ENCODE data around the gene ZNF358.
"Not testable (repeated sequence)": the region's sequence is repeated elsewhere in the genome, so short reads cannot be mapped to it uniquely, and the experiment has no call there.

Gene ZNF358

DNA sequence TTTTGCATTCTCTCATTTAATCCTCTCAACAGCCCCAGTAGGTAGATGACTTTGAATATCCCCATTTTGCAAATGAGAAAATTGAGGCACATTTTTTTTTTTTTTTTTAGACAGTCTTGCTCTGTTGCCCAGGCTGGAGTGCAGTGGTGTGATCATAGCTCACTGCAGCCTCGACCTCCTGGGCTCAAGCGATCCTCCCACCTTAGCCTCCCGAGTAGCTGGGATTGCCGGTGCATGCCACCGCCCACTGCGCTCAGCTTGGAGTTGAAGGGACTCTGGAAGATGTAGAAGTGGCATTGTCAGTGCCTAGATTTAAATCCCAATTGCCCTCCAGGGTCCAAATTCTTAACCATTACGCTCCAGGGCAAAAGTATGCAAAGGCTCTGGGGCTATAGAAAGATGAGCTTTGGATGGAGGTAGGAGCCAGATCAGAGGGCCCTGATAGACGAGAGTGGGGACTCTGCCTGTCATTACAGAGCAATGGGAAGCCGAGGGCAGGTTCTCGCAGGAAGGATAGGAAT lies 5.7 kb downstream of the ZNF358 start:
- DNase-seq: no peak

DNA sequence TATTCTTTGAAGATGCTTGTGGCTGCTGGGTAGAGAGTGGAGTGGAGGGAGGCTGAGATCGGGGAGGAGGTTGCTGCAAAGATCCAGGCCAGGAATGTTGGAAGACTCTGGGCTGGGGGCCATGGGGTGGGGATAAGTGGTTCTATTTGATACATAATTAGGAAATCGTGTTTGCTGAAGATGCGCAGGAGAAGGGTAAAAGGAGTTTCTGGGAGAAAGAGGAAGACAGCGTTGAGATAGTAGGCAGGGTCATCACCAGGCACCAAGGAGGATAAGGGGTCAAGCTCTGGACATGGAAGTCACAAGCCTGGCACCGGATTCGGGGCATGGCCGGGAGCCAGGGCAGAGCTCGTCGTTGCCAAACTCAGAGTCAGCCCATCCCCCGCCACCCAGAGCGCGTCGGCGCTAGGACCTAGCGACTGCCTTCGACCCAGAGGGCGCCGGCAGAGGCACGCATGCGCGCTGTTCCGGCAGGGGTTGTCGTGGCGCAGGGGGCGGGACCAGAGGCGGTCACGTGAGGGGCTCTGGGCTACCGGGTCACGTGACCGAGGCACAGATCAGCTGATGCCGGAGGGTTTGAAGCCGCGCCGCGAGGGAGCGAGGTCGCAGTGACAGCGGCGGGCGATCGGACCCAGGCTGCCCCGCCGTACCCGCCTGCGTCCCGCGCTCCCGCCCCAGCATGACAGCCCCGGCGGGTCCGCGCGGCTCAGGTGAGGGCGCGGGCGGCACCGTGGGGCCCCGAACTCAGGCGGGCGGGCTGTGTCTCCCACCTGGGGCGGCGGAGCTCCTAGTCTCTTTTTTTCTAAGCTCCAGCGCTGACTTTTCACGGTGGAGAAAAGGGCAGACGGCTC lies 6.4 kb downstream of the ZNF358 start, which contains the start of gene MCOLN1:
TSS of gene MCOLN1 (plus strand) at position 553 of the 851 bp plus-strand sequence. CDS start at position 680, 127 bp downstream.
- DNase-seq: peak; percentile 99

DNA sequence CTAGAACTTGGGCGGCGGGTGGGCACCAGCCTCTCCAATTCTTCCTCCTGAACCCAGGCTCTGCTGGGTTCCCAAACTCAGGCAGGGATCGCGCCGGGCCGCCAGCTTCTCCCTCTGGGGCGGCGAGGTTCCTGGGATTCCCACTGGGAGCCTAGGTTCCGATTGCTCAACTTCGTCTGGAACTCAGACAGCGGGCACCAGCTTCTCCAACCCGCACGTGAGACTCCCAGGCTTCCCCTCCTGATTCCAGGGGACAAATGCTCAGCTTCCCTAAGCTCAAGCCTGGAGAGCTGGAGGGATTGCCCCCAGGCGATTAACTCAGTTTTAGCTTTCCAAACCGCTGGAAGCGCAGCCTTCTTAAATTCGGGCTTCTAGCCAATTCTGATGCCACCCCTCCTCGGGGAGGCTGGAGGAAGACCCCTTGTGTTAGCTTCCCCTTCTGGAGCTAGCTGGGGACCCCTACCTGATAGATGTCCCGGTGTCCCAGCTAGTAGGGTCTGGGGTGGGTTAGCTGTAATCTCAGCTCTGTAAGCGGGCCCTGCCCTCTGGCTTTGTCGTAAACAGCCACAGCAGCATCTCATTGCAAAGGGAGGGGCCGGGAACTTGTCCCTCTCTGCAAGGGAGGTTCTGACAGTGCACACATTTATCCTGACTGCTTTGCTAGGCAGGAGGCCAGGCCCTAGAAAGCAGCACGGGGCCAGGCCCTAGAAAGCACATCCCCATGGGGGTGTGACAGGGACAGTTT lies 7.2 kb downstream of the ZNF358 start:
- DNase-seq: no peak

DNA sequence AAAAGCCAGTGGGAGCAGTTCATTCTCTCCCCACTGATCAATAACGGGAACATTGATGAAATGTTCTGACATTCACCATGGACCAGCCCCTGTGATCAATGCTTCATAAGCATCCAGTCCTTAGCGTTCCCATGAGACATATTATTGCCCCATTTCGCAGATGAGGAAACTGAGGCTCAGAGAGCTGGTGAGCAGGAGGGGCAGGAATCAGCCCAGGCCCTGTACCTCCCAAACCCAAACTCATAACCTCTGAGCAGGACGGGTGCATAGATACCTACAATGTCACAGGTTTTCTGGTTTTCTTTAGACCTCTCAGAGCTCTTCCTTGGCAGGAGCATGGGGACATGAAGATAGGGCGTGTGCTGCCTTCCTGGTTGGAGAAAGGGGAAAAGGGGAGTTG lies 8.6 kb downstream of the ZNF358 start:
- DNase-seq: no peak

DNA sequence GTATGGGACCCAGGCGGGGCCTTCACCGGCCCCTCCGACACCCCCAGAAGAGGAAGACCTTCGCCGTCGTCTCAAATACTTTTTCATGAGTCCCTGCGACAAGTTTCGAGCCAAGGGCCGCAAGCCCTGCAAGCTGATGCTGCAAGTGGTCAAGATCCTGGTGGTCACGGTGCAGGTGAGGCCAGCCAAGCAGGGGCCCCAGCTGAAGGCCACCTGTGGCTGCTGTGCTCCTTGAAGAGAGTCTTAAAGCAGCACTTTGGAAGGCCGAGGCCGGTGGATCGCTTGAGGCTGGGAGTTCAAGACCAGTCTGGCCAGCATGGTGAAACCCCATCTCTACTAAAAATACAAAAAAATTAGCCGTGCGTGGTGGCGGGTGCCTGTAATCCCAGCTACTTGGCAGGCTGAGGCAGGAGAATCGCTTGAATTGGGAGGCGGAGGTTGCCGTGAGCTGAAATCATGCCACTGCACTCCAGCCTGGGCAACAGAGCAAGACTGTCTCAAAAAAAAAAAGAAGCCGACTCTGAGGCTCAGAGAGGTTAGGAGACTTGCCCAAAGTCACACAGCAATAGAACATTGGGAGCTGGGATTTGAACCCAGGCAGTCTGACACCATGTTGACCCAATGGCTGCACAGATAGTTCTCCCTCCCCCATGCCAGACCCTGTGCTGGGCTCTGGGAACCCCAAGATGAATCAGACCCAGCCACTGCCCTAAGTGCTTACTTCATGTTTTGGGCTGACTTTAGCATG lies 9.3 kb downstream of the ZNF358 start:
- no peak for DNase-seq

DNA sequence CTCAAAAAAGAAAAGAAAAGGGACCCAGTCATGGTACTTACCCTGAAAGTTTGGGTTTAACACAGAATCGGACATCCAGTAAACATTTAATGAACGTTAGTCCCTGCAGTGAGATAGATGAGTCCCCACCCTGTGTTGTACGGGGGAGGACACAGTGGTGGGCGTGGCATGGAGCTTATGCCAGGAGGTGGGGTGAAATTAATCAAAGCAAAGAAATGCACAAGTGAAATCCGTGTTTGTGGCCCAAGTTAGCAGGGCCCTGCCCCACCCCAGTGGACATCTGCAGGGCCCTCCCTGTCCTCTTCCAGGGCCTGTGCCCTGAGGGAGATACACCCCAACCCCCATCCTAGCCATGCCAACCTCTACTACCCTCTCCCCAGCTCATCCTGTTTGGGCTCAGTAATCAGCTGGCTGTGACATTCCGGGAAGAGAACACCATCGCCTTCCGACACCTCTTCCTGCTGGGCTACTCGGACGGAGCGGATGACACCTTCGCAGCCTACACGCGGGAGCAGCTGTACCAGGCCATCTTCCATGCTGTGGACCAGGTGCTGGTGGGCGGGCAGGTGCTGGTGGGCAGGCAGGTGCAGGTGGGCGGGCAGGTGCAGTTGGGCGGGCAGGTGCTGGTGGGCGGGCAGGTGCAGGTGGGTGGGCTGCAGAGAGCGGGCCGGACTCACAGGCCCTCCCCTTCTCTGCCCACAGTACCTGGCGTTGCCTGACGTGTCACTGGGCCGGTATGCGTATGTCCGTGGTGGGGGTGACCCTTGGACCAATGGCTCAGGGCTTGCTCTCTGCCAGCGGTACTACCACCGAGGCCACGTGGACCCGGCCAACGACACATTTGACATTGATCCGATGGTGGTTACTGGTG lies 10.4 kb downstream of the ZNF358 start:
- DNase-seq: no peak

DNA sequence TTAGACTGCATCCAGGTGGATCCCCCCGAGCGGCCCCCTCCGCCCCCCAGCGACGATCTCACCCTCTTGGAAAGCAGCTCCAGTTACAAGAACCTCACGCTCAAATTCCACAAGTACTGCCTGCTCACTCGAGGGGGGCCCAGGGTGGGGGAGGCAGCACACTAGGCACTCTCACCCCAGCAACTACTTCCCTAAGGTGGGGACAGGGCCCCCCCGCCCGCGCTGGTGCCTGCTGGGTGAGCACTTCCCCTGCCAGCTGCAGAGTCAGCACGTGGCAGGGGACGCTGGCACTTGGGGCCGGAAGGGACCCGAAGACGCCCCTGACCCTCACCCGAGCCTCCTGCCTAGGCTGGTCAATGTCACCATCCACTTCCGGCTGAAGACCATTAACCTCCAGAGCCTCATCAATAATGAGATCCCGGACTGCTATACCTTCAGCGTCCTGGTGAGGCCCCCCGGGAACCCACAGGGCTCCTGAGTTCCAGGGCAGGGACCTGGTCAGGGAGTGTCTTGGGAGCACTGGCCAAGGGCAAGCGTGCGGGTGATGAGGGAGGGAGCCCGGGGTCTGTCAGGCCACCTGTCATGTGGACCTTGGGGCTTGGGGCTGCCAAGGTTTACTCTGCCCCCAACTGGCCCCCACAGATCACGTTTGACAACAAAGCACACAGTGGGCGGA lies 11.8 kb downstream of the ZNF358 start:
- DNase-seq: peak in 1 of 2 donors; percentile 42

DNA sequence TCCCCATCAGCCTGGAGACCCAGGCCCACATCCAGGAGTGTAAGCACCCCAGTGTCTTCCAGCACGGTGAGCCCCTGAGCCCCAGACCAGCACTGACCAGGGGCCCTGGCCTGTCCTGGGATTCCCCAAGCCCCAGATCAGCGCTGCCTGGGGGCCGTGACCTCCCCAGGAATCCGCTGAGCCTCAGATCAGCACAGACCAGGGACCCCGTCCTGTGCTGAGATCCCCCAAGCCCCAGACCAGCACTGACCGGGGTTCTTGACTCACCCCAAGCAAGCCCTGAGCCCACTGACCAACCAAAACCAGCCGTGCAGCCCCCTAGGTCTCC lies 12.3 kb downstream of the ZNF358 start:
- no peak for DNase-seq

DNA sequence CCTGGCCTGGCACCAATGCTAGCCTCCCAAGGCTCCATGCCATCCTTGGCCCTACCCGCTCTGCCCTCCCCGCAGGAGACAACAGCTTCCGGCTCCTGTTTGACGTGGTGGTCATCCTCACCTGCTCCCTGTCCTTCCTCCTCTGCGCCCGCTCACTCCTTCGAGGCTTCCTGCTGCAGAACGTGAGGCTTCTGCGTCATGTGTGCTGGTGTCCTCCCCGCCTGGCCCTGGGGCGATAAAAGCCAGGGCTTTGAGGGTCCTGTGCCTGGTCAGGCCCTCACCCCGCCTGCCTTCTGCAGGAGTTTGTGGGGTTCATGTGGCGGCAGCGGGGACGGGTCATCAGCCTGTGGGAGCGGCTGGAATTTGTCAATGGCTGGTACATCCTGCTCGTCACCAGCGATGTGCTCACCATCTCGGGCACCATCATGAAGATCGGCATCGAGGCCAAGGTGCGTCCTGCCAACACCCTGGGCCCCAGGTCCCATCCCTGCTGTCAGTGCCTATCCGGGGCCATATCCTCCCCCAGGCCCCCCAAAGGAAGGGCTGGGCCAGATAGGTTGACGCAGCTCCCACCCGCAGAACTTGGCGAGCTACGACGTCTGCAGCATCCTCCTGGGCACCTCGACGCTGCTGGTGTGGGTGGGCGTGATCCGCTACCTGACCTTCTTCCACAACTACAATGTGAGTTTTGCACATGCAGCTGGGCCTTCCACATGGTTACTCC lies 12.8 kb downstream of the ZNF358 start:
- no peak for DNase-seq

DNA sequence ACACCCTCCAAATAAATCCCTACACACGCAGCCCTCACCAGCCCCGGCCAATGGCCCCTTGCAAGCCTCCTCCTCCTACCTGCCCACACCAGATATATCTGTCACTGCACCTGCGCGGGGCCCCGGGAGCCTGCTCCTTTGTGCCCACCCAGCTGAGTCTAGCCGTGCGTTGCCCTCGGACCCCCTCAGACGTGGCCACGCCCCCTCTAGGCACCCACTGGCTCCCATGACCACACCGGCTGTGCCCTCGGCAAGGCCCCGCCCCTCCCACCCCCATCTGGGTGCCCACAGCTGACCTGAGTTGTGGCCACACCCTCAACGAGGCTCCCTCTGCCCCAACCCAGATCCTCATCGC lies 13.3 kb downstream of the ZNF358 start:
- no peak for DNase-seq

DNA sequence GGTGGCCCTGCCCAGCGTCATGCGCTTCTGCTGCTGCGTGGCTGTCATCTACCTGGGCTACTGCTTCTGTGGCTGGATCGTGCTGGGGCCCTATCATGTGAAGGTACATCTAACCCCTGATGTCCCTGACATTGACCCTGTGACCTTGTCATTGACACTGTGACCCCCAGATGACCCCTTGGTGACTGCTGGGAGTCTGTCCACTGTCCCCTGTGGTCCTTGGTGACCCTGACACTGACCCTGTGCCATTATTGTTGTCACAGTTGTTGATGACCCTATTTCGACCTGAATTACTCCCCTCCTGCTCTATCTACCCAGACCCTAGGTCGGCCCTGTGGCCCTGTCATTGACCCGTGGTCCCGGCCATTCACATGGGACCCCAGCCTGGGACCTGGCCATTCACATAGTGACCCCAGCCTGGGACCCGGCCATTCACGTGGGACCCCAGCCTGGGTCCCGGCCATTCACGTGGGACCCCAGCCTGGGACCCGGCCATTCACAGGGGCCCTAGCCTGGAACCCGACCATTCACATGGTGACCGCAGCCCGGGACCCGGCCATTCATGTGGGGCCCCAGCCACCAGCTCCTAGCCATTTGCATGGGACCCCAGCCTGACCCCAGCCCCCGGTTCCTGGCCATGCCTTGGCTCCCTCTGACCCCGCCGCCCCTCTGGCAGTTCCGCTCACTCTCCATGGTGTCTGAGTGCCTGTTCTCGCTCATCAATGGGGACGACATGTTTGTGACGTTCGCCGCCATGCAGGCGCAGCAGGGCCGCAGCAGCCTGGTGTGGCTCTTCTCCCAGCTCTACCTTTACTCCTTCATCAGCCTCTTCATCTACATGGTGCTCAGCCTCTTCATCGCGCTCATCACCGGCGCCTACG lies 13.9 kb downstream of the ZNF358 start:
- no peak for DNase-seq

DNA sequence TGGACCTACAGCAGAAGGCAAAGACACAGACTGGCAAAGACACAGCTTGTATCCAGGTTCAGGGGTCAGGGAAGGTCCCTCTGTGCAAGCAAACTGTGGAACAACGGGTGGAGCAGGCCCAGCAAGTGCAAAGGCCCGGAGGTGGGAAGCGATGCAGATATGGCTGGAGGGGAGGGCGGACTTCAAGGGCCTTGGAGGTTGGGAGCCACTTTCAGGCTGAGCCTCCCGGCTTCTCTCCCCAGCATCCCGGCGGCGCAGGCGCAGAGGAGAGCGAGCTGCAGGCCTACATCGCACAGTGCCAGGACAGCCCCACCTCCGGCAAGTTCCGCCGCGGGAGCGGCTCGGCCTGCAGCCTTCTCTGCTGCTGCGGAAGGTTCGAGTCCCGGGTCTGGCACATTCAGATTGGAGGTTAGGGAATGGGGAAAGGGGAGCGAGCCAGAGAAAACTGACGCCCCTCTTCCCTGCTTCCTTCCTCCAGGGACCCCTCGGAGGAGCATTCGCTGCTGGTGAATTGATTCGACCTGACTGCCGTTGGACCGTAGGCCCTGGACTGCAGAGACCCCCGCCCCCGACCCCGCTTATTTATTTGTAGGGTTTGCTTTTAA lies 17.5 kb downstream of the ZNF358 start:
- no peak for DNase-seq

DNA sequence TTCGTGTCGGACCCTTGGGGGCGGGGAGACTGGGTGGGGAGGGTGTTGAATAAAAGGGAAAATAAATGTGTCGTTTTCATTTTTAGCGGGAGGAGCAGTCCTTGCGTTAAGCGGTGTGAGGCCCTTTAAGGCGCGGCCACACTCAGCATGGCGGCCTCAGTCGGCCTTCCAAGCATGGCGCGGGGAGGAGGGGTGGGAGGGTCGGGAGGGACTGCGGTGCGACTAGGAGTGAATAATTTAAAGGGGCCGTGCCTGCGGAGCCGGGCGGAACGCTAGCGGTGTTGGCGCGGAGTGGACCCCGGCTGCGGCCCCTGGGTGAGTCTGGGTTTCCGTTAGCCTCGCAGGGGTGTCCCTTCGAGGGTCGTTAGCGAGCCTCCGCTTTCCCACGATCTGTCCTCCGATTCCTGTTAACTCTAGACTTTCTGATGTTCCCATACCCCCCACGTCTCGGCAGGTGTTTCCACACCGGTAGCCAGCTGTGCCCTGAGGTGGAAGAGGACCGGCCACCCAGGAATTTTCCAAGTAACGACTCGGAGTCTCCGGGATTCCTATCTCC lies 18.1 kb downstream of the ZNF358 start:
- DNase-seq: peak; percentile 83 to 86

DNA sequence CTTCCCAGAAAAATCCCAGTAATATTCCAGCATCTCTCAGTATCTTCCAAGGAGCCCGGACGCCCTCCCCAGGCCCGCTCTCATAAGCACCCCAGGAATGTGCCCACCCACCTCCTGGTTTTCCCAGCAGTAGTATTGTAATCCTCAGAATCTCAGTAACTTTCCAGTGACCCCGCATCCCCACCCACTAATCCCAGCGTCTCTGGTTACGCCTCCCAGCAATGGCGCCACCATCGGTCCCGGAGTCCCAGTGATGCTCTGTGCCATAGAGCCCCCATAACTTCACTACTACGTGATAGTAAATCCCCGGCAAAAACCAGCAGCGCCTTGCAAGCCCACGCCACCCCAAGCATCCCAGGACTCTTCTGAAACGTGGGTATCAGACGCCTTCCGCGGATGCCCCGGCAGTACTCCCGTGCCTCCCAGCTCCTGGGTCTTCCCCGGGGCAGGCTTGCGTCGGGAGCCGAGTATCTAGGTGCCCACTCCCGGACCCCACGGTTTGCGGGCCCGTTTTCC lies 18.7 kb downstream of the ZNF358 start:
- DNase-seq: peak in 1 of 2 donors; percentile 22

DNA sequence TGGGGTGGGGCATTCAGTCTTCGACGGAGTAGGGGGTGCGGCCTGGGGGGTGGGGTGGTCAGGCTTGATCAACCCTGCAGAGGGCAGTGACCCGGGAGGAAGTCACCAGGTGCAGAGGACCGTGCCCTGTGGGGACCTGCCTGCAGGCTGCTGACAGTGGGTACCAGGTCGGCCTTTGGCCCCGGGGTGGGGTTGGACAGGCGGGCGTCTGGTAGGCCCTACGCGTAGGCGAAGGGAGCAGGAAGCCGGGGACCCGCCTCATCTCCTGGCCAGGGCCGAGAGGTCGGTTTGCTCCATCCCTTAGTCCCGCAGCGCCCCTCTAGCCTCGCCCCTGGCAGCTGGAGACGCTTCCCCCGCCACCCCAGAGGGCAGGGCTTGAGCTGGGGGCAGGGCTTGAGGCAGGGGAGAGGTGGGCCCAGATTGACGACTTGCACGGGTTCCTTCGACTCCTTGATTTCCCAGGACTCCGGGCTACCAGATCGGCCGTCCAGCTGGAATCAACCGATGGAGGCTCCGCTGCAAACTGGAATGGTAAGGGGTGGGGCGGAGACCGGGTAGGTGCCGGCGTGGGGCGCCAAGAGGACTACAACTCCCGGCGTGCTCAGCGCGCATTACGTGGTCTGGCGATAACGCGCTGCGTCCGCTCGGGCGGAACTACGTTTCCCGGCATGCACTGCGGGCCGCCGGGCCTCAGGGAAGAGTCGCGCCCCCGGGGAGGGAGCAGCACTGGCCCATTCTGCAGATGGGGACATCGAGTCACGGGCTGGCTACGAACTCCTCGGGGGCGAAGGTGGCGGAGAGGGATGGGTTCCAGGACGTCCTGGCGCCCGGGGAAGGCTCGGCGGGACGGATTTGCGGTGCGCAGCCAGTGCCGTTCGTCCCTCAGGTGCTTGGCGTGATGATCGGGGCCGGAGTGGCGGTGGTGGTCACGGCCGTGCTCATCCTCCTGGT lies 19.4 kb downstream of the ZNF358 start, which contains the start of gene PNPLA6:
TSS of gene PNPLA6 (plus strand) at position 671 of the 951 bp plus-strand sequence. CDS start at position 743, 72 bp downstream.
- peak; percentile 89 to 90 for DNase-seq

DNA sequence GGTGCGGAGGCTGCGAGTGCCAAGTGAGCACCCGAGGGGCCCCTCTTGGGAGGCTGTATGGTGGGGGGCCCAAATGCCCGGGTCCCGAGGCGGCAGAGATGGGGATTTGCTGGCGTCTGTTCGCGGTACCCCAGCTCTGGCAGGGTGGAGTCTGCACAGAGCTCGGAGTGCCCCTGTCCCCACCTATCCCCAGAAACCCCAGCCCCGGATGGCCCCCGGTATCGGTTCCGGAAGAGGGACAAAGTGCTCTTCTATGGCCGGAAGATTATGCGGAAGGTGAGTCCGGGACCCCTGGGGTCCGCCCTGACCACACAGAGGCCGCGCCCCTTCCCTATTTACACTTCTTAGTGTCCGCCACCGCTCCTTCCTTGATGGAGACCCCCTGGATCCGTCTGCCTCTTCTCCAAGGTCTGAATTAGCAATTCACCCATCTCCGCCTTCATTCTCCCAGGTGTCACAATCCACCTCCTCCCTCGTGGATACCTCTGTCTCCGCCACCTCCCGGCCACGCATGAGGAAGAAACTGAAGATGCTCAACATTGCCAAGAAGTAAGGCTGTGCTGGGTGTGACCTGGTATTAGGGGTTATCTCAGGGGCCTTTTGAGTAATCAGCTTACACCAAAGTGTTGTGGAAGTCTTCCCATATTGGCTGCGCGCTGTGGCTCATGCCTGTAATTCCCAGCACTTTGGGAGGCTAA lies 20.2 kb downstream of the ZNF358 start:
- no peak for DNase-seq

DNA sequence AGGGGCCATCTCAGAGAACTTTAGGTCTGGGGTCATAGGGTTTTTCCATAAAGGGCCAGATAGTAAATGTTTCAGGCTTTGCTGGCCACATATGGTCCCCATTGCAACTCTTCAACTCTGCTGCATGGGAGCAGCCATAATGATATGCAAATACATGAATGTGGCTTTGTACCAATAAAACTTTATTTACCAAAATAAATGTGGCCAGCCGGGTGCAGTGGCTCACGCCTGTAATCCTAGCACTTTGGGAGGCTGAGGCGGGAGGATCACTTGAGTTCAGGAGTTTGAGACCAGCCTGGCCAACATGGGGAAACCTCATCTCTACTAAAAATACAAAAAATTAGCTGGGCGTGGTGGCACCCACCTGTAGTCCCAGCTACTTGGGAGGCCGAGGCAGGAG lies 23.1 kb downstream of the ZNF358 start:
- not testable (repeated sequence) for DNase-seq
